Measurements from ENCODE around the gene PPIAL4G.
"Not testable (repeated sequence)": the region's sequence is repeated elsewhere in the genome, so short reads cannot be mapped to it uniquely, and the experiment has no call there.

The PPIAL4G gene

GRCh38 chr1:148483029-148483428 lies at the start of gene PPIAL4G:
Gene PPIAL4G (minus strand): TSS chr1:148483302. CDS start chr1:148483252, 50 bp downstream.
- not testable (repeated sequence) for DNase-seq

GRCh38 chr1:148532158-148532557 lies 49.1 kb upstream of the PPIAL4G start:
- DNase-seq = not testable (repeated sequence)

GRCh38 chr1:148529101-148529567 lies 46.0 kb upstream of the PPIAL4G start:
- DNase-seq = peak; percentile 62

GRCh38 chr1:148528591-148528990 lies 45.5 kb upstream of the PPIAL4G start:
- DNase-seq = not testable (repeated sequence)

- DNase-seq = not testable (repeated sequence)
These were observed 43.5 kb upstream of the PPIAL4G start for GRCh38 chr1:148526587-148526986.

- DNase-seq = not testable (repeated sequence)
These were observed 40.4 kb upstream of the PPIAL4G start for GRCh38 chr1:148523205-148524144.

GRCh38 chr1:148522561-148523204 lies 39.6 kb upstream of the PPIAL4G start:
- peak; percentile 94 for DNase-seq

GRCh38 chr1:148522072-148522471 lies 39.0 kb upstream of the PPIAL4G start:
- DNase-seq = peak; percentile 76

GRCh38 chr1:148514310-148514709 lies 31.2 kb upstream of the PPIAL4G start:
- not testable (repeated sequence) for DNase-seq

GRCh38 chr1:148512571-148513184 lies 29.6 kb upstream of the PPIAL4G start:
- DNase-seq = not testable (repeated sequence)

- DNase-seq = not testable (repeated sequence)
These were observed 10.8 kb upstream of the PPIAL4G start for GRCh38 chr1:148493933-148494332.

- DNase-seq = not testable (repeated sequence)
These were observed 2.0 kb downstream of the PPIAL4G start for GRCh38 chr1:148481134-148481533.

GRCh38 chr1:148459694-148460093 lies 23.4 kb downstream of the PPIAL4G start:
- DNase-seq = not testable (repeated sequence)

GRCh38 chr1:148458901-148459581 lies 24.1 kb downstream of the PPIAL4G start:
- DNase-seq = not testable (repeated sequence)

- DNase-seq = not testable (repeated sequence)
These were observed 24.7 kb downstream of the PPIAL4G start for GRCh38 chr1:148458398-148458797.

- not testable (repeated sequence) for DNase-seq
These were observed 30.3 kb downstream of the PPIAL4G start for GRCh38 chr1:148452845-148453244.

- DNase-seq = not testable (repeated sequence)
These were observed 43.3 kb downstream of the PPIAL4G start for GRCh38 chr1:148439654-148440325.

- DNase-seq = no peak
These were observed 47.7 kb downstream of the PPIAL4G start for GRCh38 chr1:148435406-148435805.

- DNase-seq = no peak
These were observed 48.3 kb downstream of the PPIAL4G start for GRCh38 chr1:148434832-148435231.

GRCh38 chr1:148432916-148433317 lies 50.2 kb downstream of the PPIAL4G start:
- DNase-seq = not testable (repeated sequence)
